GM20431 (cell line): Measurements from ENCODE around the gene PAX7.

Experiments
- in situ Hi-C: fragments of 300-500 bp; cut with MseI, MboI; formaldehyde crosslinking; loops from one replicate; pipeline ENCODE4 v1.15.0; 2020; ENCODE audit warnings: low sequenced_read_pairs; ENCODE audit not compliant: unreplicated experiment

Gene PAX7

DNA sequence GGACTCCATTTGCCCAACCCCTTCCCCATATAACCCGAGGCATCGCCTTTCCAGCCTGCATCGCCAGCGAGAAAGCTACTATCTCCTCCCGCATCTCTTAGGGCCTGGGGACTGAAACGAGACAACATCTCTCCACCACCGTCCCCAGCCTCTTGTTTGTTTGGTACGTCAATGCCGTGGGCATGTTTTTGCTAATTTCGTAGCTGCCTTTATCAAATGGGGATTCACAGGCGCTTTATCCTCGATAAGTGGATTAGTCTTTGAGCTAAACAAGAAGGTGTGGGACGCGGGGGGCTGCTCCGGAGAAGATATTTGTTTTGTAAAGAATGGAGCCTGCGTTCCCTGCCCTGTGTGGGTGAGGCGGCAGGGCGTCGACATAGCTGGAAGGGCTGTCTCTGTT lies 91.6 kb downstream of the PAX7 start:
- in situ Hi-C loops, result no loop called here

DNA sequence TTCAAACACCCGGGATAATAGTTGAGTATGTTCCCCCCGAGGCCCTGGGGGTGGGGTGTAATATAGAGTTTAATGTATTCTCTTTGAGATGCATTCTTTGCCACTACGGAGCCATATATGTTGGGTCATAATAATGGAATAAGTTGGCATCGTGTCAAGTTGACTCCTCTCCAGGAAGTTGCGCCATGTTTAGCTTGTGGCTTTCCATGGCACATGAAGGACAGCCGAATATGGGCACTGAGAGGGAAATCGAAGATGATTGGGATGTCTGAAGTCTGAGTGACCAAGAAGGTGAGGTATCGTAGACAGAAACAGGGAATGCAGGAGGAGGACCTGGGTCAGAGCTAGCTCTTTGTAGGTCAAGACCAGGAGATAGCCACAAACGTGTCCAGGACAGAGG lies 92.6 kb downstream of the PAX7 start:
- in situ Hi-C loops, result no loop called here

DNA sequence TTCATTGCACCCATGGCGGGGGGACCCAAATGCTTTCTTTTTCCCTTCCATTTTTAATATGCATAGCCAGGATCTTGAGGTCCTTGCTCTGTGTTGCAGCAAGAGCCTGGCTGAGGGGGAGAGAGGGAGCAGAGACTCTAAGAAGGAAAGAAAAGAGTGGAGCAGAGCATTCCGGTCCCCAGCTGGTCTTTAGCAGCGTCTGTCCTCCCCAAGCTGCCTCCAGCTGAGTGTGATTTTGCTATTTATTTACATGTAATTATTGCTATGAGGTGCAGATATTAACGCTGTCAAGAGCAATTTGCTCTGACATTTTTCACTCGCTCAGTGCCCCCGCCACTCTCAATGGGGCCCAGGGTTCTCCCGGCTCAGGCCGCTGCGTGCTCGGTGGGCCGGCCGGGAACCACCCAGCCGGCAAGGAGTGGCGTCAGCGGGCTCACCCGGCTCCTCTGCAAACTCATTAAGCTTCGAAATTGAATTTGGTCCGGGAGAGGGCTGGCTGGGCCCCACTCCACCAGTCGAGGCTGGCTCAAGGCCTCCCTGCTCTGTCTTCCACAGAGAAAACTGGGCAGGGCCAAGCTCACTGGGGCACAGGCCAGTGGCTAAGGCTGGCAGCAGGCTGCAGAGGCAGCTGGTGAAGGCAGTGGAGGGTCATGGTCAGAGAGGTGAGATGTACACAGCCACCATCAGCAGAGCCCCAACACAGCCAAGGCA lies 93.2 kb downstream of the PAX7 start:
- in situ Hi-C loops, result no loop called here

DNA sequence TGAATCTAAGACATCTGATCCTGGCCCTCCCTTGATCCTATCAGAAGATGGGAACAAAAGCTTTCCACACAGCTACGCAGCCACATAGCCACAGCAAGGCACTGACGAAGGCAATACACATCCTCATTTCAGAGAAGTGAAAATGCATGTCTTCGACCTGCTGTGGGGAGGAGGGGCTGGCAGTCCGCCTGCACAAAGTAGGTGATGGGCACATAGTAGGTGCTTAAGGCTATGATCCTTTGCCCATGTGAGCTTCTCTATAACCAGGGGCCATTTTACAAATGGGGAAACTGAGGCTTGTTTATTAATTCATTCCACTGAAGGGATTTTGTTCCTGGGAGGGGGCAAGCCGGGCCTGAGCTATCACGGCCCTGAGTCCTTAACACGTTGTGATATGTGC lies 94.2 kb downstream of the PAX7 start:
- in situ Hi-C loops, result no loop called here

DNA sequence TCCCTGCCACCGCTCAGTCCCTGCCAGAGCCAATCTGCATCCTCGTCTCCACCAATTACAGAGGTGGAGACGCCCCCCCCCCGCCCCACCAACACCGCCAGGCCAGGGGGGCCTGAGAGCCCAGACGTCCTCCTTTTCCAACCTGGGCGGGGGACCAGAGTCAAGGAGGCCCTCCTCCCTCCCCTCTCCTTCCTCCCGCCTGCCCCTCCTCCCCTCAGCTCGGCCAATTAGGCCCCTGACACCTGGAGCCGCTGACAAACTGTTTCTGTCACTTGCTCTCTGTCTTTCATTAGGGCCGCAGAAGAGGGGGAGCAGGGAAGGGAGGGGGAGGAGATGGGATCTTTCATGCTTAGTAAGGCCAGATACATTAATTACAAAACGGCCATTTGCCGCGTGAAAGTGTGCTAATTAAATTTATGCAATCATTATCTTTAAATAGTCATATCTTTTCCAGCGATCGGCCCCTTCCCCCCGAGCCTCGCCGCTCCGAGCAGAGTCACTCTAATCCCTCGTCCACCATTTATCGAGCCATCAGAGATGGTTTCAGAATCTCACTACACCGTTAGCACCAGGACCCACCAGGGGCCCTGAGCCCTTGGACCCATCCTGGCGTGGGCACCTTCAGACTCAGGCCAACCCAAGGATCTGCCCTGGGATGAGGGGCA lies 94.7 kb downstream of the PAX7 start:
- in situ Hi-C loops, result no loop called here

DNA sequence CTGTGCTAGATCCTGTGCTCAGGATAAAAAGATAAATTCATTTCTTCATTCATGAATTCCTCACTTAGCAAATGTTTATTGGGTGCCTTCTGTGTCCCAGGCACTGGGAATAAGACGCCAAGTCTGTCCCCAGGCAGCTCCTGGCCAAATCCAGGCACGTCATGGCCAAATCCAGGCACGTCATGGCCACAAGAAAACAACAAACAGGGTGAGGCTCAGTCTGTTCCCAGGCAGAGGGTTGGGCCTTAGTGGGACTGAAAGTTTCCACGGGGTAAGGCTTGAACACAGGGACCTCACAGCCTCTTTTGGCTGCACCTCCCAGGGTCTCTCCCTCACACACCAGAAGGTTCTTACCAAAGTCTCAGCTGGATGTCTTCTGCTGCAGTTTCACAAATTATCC lies 95.7 kb downstream of the PAX7 start:
- in situ Hi-C loops, result no loop called here

DNA sequence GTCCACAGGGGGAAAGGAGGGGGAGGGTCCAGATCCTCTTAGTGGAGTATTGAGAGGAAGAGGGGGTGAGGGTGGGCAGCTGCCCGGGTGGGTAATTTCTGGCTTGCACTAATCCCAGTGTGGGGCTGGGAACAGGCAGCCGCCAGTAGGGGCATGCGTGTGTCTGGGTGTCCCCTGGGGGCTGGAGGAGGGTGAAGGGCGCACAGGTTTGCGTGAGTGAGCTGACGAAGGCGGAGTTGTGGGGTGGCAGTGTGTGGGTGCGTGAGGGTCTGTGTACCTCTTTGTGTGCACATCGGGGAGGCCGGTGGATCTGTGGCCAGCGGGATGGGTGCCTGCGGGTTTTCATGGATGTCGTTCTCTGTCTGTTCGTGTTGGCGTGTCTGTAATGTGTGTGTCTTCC lies 97.3 kb downstream of the PAX7 start:
- in situ Hi-C loops, result no loop called here

DNA sequence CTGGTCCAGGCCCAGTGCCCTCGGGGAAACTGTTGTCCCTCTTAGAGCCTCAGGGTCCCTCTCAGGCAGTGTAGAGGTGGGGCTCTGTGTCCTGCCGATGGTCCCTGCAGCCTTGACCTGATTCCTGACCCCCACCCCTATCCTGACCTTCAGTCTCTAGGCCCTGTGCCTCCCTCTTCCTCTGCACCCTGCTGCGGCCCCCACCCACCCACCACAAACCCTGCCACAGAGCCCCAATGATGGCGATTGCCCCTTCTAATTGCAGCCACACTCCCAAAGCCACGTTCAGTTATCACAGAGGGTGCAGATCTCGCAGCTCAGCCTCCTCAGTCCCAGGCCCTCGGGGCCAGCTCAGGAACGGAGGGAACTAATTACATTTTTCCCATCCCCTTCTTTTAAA lies 99.7 kb downstream of the PAX7 start:
- in situ Hi-C loops, result no loop called here

DNA sequence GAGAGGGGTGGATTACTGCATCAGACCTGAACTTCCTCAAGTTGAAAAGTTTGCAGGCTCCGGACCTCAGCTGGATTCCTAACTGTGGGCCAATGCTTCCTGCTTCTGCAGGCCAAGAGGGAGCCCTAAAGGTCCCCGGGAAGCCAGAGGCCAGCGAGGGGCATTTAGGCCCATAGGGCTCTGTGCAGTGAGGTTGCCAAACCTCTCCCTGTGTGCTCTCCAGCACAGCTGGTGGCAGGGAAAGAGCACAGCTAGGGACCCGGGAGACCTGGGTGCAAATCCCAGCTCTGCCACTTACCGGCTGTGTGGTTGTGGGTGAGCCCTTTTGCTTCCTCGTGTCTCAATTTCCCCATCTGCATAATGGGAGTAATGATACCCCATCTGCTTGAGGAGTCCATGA lies 100.5 kb downstream of the PAX7 start:
- in situ Hi-C loops, result no loop called here

DNA sequence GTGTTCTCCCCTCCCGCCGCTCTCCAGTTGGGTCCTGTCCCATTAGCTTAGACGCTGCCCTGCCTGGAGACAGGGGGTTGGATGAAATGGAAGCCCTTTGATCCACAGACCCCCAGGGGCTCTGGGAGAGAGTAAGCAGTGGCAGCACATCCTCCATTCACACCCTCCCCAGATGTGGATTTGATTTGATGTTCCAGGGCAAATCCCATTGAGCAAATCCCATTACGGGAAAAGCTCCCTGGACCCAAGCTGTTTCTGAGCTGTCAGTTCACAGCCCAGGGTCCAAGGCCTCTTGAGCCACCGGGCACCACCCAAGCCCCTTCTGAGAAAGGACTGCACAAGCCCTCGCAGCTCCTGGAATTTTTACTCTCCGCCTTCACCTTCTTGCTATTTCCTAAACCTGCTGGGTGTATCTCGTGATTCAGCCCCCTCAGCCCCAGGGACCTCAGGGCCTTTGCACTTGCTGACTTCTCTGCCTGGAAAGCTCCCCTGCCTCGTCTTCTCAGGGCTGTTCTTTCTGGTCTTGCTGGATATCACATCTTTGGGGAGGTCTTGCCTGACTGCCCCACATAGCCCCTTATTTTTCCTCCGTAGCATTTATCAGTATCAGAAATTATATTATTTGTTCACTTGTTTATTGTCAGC lies 101.1 kb downstream of the PAX7 start:
- in situ Hi-C loops, result no loop called here

DNA sequence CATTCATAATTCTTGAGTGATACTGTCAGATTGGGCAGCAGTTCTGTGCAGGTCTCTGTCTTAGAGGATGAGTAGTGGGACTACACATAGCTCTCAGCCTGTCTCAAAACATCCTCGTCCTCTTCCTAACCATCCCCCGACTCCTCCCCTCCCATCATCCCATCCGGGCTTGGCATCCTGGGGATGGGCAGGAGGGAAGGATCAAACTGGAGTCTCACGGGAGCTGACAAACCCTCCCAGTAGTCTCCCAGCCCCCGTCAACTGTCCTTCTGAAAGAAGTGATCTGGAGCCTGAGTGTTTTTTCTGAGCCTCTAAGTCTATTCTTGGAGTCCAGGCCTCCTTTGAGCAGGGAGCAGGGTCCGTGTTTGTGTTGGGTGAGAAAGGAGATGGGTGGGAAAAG lies 102.0 kb downstream of the PAX7 start:
- in situ Hi-C loops, result no loop called here

DNA sequence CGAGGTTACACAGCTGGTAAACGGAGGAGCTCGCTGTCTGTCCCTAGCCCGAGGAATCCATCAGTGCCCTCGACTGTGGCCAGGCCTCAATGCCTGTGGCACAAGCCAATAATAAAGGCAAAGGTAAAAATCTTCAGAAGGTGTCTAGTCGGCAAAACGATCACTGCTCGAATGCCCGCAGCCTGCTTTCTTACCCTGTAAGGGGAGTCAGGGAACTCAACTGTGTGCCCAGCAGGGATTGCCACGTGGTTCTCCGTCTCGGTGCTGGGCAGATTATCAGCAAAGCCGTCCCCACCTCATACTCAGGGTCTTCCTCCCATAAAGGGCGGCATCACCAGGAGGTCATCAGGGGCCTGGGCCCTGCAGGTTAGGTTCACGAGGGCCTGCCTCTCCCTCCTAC lies 103.4 kb downstream of the PAX7 start:
- in situ Hi-C loops, result no loop called here

DNA sequence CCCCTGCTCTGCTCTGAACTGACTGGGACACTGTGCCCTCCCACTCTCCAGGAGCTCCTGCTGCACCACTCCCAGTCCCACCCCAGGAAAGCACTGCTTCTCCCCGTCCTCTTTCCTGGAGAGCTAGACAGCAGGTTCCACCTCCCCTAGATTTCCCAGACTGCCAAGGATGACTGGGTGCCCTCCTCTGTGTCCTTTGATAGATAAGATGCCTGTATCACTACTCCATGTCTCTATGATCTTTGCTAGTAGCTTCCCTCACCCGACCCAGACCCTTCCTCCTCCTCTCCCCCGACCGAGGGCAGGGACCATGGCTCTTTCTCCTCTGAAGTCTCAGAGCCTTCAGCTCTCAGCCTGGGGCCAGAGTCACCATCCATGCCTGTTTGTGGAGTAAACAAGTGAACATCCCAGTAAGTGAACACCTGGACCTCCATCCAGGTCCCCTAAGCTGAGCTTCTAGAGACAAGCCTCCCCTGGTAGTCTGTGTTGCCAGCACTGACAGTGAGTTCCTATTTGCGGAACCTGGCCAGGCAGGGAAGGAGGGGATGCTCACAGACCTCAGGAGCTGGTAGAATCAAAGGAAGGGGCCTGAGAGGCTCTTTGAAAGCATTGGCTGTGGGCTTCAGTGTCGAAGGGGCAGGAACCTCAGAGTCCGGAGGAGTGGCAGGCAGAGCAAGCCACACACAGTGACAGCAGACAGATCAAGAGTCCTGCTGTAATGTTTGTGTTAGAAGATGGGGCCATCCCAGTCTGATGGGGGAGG lies 104.0 kb downstream of the PAX7 start:
- in situ Hi-C loops, result no loop called here

DNA sequence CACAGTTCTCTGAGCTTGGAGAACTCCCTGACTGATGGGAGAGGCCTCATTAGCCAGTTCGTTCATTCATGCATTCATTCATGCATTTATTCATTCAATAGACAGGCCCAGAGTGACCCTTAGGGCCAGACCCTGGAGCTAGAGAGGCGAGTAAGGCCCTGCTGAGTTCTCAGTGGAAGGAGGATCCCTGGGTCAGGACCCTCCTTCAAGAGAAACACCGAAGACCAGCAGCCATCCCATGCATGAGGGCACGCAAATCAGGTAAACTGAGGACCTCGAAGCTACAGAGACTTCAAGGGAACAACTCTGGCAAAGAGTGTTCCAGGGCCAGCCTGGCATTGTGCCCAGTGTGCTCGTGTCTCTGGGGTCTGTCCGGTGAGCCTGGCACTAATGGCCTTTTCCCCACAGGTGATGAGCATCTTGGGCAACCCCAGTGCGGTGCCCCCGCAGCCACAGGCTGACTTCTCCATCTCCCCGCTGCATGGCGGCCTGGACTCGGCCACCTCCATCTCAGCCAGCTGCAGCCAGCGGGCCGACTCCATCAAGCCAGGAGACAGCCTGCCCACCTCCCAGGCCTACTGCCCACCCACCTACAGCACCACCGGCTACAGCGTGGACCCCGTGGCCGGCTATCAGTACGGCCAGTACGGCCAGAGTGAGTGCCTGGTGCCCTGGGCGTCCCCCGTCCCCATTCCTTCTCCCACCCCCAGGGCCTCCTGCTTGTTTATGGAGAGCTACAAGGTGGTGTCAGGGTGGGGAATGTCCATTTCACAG lies 104.8 kb downstream of the PAX7 start:
- in situ Hi-C loops, result no loop called here

DNA sequence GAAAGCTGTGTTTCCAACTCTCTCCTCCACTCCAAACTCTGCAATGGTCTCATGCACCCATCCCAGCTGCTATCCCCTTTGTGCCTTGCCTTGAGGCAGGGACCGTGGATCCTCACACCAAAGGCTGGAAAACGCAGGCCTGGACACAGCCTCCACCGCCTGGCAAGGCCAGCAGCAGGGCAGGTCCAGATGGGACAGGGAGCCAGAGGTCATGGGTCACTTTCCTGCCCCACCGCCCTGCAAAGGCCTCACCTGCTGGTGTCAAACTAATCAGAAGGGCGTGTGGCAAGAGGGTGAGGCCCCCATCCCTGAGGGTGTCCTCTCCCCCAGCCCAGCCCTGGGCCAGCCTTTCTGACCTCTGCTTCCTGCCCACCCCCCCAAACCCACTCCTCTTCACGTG lies 106.3 kb downstream of the PAX7 start:
- in situ Hi-C loops, result no loop called here

DNA sequence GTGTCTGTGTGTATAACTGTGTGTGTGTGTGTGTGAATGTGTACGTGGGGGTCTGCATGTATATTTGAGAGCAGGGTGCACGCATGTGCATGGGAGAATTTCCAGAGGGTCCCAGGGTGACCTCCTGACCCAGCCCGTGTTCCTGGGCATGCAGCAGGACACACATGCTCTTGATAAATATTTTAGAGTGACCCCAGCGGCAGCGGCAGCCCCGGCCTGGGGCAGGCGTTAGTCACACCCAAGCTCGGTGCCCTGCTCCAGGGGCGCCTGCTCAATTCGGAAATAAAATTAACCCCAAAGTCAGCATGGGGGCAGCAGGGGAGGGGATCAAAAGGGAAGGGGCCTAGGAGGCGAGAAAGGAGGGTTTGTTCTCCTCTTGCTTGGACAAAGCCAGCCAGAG lies 107.5 kb downstream of the PAX7 start:
- in situ Hi-C loops, result no loop called here

DNA sequence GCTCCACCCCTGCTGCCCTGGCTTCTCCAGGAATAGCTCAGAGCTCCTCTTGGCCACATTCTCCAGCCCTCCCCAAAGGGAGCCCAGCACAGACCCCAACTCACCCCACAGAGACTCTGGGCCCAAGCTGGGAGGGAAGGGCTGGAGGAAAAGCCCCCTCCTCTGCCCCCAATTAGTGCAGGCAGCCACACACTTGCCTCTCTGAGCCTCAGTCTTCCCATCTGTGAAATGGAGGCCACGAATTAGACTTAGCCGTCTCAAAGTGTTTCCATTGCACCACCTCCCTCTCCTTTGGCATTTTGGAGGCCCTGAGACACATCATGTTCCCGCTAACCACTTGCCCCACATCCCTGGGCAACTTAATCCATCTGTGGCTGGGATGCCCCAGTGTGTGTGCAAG lies 108.0 kb downstream of the PAX7 start:
- in situ Hi-C loops, result no loop called here

DNA sequence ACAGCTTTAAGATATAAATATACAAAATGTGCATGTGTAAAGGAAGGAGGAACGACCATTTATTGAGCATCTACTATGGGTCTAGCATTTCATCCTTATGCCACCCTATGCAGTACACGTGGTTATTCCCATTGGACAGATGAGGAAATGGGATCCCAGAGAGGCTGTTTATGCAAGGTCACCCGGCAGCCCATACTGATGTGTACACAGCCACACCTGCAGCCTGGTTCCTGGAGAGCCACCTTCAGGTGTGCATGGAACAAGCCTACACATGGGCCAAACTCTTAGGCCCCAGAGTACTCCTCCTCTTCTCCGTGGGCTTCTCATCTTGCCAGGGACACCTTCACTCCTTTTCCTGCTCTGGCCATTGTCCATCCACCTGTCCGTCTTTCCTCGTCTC lies 108.8 kb downstream of the PAX7 start:
- in situ Hi-C loops, result no loop called here

DNA sequence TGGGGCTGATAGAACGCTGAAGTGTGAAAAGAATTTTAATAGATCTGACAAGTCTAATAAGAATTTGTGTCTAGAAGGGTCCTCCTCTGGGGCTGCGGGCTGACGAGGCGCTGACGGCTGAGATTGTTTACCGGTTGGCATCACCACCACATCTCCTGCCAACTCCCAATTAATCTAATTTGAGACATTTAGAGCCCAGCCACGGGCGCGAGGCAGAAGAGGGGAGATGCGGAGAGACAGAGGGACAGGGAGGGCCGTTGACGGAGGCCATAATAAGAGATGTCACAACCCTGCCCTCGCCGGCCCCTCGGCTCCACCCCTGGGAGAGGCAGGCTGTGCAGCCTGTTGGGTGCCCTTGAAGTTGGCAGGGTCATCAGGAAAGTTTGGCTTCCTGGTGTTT lies 109.3 kb downstream of the PAX7 start:
- in situ Hi-C loops, result no loop called here

DNA sequence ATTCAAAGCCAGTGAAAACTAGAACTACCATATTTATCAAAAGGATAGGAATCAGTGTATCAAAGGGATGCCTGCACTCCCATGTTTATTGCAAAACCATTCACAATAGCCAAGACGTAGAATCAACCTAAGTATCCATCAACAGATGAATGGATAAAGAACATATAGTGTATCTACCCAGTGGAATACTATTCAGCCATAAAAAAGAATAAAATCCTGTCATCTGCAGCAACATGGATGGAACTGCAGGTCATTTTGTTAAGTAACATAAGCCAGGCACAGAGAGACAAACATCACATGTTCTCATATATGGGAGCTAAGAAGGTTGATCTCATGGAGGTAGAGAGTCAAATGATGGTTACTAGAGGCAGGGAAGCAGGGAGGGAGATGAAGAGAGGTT lies 110.0 kb downstream of the PAX7 start:
- in situ Hi-C loops, result no loop called here
